ENCODE measurements around the gene PRPF6. TPM values are rescaled to one million over a fixed set of nuclear protein-coding genes. Genes with fewer than 3 reads are reported as not detected.
A peak's percentile ranks its signal among the peaks of the same experiment; 100 is the strongest.

Gene PRPF6
- total and polyA plus RNA-seq, 2 of the 13 experiments (the other 11 are each of a cell fraction or from before 2014, with no cell fraction given), result 63.7 to 101 TPM

DNA sequence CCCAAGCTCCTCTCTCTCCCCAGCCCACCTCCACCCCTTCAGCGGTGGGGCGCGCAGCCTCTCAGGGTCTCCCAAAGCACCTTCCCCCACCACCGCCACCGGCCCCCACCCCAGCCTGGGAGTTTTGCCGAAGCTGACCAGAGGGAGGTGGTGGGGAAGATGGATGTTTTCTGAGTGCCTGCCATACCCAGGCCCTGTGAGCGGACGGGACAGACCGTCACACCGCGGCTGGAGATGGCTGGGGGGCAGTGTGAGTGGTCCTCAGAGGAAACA, 60.8 kb downstream of the PRPF6 start (continued):
- TF ChIP-seq, protein P1, sequence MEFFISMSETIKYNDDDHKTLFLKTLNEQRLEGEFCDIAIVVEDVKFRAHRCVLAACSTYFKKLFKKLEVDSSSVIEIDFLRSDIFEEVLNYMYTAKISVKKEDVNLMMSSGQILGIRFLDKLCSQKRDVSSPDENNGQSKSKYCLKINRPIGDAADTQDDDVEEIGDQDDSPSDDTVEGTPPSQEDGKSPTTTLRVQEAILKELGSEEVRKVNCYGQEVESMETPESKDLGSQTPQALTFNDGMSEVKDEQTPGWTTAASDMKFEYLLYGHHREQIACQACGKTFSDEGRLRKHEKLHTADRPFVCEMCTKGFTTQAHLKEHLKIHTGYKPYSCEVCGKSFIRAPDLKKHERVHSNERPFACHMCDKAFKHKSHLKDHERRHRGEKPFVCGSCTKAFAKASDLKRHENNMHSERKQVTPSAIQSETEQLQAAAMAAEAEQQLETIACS (CRISPR knock-in tag; IDR thresholded peaks at IDR 0.05), result 0 out of 2 replicates have a peak, but pooled peaks have one; percentile 2
- TF ChIP-seq, protein P2, sequence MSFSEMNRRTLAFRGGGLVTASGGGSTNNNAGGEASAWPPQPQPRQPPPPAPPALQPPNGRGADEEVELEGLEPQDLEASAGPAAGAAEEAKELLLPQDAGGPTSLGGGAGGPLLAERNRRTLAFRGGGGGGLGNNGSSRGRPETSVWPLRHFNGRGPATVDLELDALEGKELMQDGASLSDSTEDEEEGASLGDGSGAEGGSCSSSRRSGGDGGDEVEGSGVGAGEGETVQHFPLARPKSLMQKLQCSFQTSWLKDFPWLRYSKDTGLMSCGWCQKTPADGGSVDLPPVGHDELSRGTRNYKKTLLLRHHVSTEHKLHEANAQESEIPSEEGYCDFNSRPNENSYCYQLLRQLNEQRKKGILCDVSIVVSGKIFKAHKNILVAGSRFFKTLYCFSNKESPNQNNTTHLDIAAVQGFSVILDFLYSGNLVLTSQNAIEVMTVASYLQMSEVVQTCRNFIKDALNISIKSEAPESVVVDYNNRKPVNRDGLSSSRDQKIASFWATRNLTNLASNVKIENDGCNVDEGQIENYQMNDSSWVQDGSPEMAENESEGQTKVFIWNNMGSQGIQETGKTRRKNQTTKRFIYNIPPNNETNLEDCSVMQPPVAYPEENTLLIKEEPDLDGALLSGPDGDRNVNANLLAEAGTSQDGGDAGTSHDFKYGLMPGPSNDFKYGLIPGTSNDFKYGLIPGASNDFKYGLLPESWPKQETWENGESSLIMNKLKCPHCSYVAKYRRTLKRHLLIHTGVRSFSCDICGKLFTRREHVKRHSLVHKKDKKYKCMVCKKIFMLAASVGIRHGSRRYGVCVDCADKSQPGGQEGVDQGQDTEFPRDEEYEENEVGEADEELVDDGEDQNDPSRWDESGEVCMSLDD (CRISPR knock-in tag; IDR thresholded peaks at IDR 0.05; ENCODE audit: borderline replicate concordance), result no peak; the same call in 1 of the 2 replicates
- no peak for TF ChIP-seq ATF7 (IDR thresholded peaks at IDR 0.05)
- TF ChIP-seq ATF7 (CRISPR knock-in tag; IDR thresholded peaks at IDR 0.05), result no peak
- no peak for TF ChIP-seq NONO (IDR thresholded peaks at IDR 0.05)
- TF ChIP-seq NONO (CRISPR knock-in tag; conservative IDR thresholded peaks at IDR 0.05), result peak; percentile 41; the same call in 1 of the 2 replicates
- TF ChIP-seq, protein P3, sequence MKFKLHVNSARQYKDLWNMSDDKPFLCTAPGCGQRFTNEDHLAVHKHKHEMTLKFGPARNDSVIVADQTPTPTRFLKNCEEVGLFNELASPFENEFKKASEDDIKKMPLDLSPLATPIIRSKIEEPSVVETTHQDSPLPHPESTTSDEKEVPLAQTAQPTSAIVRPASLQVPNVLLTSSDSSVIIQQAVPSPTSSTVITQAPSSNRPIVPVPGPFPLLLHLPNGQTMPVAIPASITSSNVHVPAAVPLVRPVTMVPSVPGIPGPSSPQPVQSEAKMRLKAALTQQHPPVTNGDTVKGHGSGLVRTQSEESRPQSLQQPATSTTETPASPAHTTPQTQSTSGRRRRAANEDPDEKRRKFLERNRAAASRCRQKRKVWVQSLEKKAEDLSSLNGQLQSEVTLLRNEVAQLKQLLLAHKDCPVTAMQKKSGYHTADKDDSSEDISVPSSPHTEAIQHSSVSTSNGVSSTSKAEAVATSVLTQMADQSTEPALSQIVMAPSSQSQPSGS (CRISPR knock-in tag; IDR thresholded peaks at IDR 0.05), result no peak
- TF ChIP-seq TRIM24 (CRISPR knock-in tag; IDR thresholded peaks at IDR 0.05), result no peak
- TF ChIP-seq, protein P4, sequence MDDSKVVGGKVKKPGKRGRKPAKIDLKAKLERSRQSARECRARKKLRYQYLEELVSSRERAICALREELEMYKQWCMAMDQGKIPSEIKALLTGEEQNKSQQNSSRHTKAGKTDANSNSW (CRISPR knock-in tag; IDR thresholded peaks at IDR 0.05; ENCODE audit: borderline replicate concordance), result no peak
- TF ChIP-seq, protein P5, sequence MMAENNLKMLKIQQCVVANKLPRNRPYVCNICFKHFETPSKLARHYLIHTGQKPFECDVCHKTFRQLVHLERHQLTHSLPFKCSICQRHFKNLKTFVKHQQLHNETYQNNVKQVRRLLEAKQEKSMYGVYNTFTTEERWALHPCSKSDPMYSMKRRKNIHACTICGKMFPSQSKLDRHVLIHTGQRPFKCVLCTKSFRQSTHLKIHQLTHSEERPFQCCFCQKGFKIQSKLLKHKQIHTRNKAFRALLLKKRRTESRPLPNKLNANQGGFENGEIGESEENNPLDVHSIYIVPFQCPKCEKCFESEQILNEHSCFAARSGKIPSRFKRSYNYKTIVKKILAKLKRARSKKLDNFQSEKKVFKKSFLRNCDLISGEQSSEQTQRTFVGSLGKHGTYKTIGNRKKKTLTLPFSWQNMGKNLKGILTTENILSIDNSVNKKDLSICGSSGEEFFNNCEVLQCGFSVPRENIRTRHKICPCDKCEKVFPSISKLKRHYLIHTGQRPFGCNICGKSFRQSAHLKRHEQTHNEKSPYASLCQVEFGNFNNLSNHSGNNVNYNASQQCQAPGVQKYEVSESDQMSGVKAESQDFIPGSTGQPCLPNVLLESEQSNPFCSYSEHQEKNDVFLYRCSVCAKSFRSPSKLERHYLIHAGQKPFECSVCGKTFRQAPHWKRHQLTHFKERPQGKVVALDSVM (CRISPR knock-in tag; IDR thresholded peaks at IDR 0.05), result no peak
- no peak for TF ChIP-seq SYNCRIP (IDR thresholded peaks at IDR 0.05; ENCODE audit: insufficient read depth, low read depth, low read length)
- TF ChIP-seq PAF1 (CRISPR knock-in tag; IDR thresholded peaks at IDR 0.05), result no peak; the same call in 1 of the 2 replicates
- no peak for TF ChIP-seq PPARG (CRISPR knock-in tag; conservative IDR thresholded peaks at IDR 0.05)
- TF ChIP-seq POLR2AphosphoS5 (IDR thresholded peaks at IDR 0.05; ENCODE audit: low read depth, low read length), result peak; percentile 24; the same call in 1 of the 2 replicates
- TF ChIP-seq PRPF4 (IDR thresholded peaks at IDR 0.05; ENCODE audit: low read depth, low read length, poor library complexity, severe bottlenecking), result peak; percentile 10
- 0 out of 2 replicates have a peak, but pooled peaks have one; percentile 56 for TF ChIP-seq ZNF615 (CRISPR knock-in tag; IDR thresholded peaks at IDR 0.05; ENCODE audit: borderline replicate concordance)
- no peak for TF ChIP-seq ASH2L (IDR thresholded peaks at IDR 0.05; ENCODE audit: insufficient read length, low read depth, low read length)
- TF ChIP-seq FLYWCH1 (CRISPR knock-in tag; IDR thresholded peaks at IDR 0.05), result no peak
- TF ChIP-seq, protein P6, sequence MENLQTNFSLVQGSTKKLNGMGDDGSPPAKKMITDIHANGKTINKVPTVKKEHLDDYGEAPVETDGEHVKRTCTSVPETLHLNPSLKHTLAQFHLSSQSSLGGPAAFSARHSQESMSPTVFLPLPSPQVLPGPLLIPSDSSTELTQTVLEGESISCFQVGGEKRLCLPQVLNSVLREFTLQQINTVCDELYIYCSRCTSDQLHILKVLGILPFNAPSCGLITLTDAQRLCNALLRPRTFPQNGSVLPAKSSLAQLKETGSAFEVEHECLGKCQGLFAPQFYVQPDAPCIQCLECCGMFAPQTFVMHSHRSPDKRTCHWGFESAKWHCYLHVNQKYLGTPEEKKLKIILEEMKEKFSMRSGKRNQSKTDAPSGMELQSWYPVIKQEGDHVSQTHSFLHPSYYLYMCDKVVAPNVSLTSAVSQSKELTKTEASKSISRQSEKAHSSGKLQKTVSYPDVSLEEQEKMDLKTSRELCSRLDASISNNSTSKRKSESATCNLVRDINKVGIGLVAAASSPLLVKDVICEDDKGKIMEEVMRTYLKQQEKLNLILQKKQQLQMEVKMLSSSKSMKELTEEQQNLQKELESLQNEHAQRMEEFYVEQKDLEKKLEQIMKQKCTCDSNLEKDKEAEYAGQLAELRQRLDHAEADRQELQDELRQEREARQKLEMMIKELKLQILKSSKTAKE (CRISPR knock-in tag; IDR thresholded peaks at IDR 0.05; ENCODE audit: borderline replicate concordance), result peak; percentile 9; the same call in 1 of the 2 replicates
- TF ChIP-seq GZF1 (CRISPR knock-in tag; IDR thresholded peaks at IDR 0.05), result no peak
- TF ChIP-seq ZNF562 (CRISPR knock-in tag; IDR thresholded peaks at IDR 0.05; ENCODE audit: borderline replicate concordance), result no peak

All from HepG2 (cell line).